BJ (cell line): Measurements from ENCODE around the gene SSBP2. TPM values are rescaled to one million over a fixed set of nuclear protein-coding genes. Genes with fewer than 3 reads are reported as not detected.

Source experiments
- CTCF ChIA-PET: fragments of 350-600 bp; formaldehyde crosslinking; extraction: SDS; loops from one replicate; lab custom pipeline; 2021; ENCODE audit warnings: antibody characterized with exemption, inconsistent platforms; lab: Yijun Ruan, JAX
- POLR2A ChIA-PET: fragments of 300-600 bp; sonication (Branson Sonifier 250); formaldehyde crosslinking; extraction: SDS; loops from one replicate; lab custom pipeline; 2021; ENCODE audit warnings: antibody characterized with exemption; lab: Charles Lee
- DNase-seq: peaks from one replicate; pipeline ENCODE4 v3.0.0-alpha.2; 2011; ENCODE audit warnings: low read depth
- H3K27me3 ChIP-seq: 2 replicates; pipeline ENCODE4 v1.6.0; 2011; ENCODE audit warnings: low read length; ENCODE audit not compliant: control insufficient read depth, insufficient read depth
- H3K36me3 ChIP-seq: 2 replicates; pipeline ENCODE4 v1.5.1; 2011; ENCODE audit warnings: low read length; ENCODE audit not compliant: control insufficient read depth, insufficient read depth
- H3K4me3 ChIP-seq: 2 replicates; pipeline ENCODE4 v1.5.1; 2011; ENCODE audit warnings: low read depth, mild to moderate bottlenecking, control low read depth, low read length
- polyA plus RNA-seq: library from polyadenylated mRNA; depleted of rRNA; stranded (reverse); fragments of >200 nt; gene quantifications from 2 replicates; pipeline ENCODE4 v1.2.3, GENCODE V29; 2011
- TF ChIP-seq, protein P1 (sequence below): IDR thresholded peaks from 2 replicates; pipeline ENCODE4 v1.5.1; 2011; ENCODE audit warnings: low read depth, mild to moderate bottlenecking, control low read depth, inconsistent platforms, low read length, moderate library complexity; ENCODE audit not compliant: insufficient read depth

Gene SSBP2
- polyA plus RNA-seq, 1 experiment: 68.8 TPM

DNA sequence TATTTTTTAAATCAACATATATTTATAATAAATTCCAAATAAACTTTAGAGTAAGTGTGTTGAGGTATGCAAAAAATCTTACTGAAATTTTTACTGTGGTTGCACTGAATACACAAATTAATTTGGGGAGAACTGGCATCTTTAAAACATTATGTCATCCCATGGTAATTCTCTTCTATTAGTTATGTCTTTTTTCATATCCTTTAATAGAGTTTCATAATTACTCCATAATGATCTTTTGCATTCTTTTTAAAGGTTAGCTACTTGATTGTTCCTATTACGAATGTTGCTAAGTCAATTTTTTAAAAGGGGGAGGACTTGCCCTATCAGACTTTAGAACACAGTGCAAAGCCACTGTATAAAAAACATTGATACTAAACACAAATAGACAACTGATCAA, 26.8 kb downstream of the SSBP2 start:
- TF ChIP-seq, protein P1, sequence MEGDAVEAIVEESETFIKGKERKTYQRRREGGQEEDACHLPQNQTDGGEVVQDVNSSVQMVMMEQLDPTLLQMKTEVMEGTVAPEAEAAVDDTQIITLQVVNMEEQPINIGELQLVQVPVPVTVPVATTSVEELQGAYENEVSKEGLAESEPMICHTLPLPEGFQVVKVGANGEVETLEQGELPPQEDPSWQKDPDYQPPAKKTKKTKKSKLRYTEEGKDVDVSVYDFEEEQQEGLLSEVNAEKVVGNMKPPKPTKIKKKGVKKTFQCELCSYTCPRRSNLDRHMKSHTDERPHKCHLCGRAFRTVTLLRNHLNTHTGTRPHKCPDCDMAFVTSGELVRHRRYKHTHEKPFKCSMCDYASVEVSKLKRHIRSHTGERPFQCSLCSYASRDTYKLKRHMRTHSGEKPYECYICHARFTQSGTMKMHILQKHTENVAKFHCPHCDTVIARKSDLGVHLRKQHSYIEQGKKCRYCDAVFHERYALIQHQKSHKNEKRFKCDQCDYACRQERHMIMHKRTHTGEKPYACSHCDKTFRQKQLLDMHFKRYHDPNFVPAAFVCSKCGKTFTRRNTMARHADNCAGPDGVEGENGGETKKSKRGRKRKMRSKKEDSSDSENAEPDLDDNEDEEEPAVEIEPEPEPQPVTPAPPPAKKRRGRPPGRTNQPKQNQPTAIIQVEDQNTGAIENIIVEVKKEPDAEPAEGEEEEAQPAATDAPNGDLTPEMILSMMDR: no peak
- ChIA-PET CTCF (no interaction called here), POLR2A (no interaction called here)
- DNase-seq: no peak
- Histone ChIP-seq H3K4me3 (no peak overlapping the region), H3K36me3 (no peaks in the 10 kb centered on the region), H3K27me3 (no peaks in the 10 kb centered on the region)

DNA sequence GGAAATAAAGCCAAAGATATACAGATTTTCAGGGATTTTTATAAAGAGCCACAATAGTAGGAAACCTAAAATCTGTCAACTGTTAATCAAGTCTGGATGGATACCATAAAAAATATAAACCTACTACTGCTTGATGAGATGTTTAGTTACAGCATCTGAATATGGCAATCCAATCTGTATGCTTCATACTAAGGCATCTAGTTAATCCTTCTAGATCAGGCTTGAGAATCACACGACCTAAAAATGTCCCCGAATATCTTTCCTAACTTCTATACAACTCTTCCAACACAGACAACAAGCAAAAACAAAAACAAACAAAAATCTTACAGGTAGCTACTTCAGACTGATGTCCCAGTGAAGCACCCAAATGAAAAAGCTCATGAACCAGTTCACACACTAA, 29.8 kb downstream of the SSBP2 start:
- ChIA-PET CTCF (no interaction called here), POLR2A (no interaction called here)
- TF ChIP-seq, protein P1: no peak
- DNase-seq: no peak
- Histone ChIP-seq H3K27me3 (no peaks in the 10 kb centered on the region), H3K36me3 (no peaks in the 10 kb centered on the region), H3K4me3 (no peak overlapping the region)

DNA sequence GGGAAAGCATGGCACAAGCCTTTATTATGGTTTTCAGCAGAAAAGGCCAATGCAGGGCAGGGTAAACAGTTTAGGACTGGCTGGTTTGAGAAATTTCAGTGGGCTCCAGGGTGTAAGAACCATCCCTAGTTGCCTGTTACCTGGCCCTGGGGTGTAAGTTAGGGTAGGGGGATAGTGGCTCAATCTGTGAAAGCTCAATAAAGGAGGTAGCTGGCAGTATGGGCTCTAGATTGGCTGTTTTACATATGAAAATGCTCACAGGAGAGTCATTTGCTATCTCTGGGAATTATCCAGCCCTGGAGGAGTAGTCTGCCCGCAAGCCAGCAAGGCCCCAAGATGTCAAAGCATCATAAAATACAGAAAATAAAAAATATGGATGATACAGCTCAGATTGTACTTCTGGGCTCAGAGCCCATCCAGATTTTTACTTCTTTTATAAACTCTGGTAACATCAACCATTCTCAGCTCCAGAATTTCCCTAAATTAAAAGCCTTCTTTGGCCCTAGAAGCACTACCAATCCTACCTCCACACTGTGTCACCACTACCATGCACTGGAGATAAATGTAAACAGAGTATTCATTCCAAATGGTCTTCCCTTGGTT, 31.1 kb downstream of the SSBP2 start:
- CTCF ChIA-PET: interaction anchor here (1.0 kb wide), 1 partner anchor 295 kb away, joined by 3 read pairs; no protein-coding TSS in a partner anchor
- POLR2A ChIA-PET: no interaction called here
- Histone ChIP-seq H3K36me3 (no peaks in the 10 kb centered on the region), H3K27me3 (no peaks in the 10 kb centered on the region), H3K4me3 (no peak overlapping the region)
- TF ChIP-seq, protein P1: no peak
- no peak for DNase-seq

DNA sequence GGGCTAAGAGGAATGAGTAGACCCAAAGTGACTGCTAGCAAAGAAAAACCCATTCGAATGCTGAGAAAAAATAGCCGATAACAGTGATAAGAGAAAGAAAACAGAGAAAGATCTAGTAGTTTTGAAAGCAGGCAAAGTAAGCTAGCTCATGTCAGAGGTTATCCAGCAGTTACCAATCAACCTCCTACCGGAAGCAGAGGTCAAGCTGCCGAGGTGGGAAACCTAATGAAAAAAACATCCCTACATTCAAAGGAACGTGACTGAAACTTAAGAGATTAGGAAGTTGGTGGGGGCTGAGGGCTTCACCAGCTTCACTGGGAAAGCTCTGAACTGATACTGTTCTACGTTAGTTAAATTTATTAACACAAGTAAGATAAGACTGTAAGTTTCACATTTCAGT, 32.6 kb downstream of the SSBP2 start:
- POLR2A ChIA-PET: no interaction called here
- no peak overlapping the region for H3K4me3 ChIP-seq
- TF ChIP-seq, protein P1: no peak
- no peaks in the 10 kb centered on the region for H3K36me3 ChIP-seq
- CTCF ChIA-PET: interaction anchor here (0.7 kb wide), 1 partner anchor 24 kb away, joined by 3 read pairs; no protein-coding TSS in a partner anchor
- H3K27me3 ChIP-seq: no peaks in the 10 kb centered on the region
- no peak for DNase-seq

DNA sequence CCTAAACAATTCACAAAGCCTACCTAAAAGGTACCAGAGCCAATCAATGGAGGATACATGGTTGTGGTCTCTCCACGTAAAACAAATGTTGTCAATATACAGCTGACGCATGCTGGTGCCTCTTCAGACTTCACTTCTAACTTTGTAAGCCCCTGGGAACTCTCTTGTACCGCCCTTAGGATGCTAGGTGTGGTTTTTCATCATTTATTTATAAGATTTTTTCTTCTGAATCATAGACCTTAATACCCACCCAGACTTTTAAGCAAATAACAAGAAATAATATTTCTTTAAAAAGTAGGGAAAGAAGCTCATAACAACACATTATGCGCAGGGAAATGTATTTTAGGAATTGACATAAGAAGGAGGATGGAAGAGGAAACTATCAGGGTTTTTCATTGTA, 33.0 kb downstream of the SSBP2 start:
- no peaks in the 10 kb centered on the region for H3K36me3 ChIP-seq
- ChIA-PET POLR2A (no interaction called here), CTCF (interaction anchor here (0.7 kb wide), 1 partner anchor 25 kb away, joined by 3 read pairs; no protein-coding TSS in a partner anchor)
- no peaks in the 10 kb centered on the region for H3K27me3 ChIP-seq
- no peak overlapping the region for H3K4me3 ChIP-seq
- TF ChIP-seq, protein P1: no peak
- no peak for DNase-seq
